CD4-positive, alpha-beta T cell treated with Interleukin-4 for 4 hours (primary cell): ENCODE measurements around the gene DLG2.

Source experiments
- DNase-seq: peaks from one replicate; pipeline ENCODE4 v3.0.0-alpha.2; 2020

The DLG2 gene

DNA sequence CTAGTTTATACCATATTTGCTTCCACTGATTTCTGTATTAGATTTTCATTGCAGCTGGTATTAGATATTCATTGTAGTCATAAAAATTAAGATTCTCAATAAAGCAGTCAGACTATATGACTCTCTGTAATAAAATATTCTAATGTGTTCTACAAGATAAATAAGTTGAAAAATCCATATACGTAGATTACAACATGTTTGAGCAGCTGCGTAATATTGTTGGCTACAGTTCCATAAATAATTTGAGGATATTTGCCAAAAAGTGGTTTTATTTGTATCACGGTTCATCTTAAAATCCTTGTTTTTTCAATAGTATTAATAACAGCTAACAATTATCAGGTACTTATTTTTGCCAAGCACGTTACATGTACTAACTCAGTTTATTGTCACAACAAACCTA is 1672.4 kb downstream of the DLG2 start:
- DNase-seq: no peak

GRCh38 chr11:83951521-83951920 is 1675.6 kb downstream of the DLG2 start:
- DNase-seq: no peak

DNA sequence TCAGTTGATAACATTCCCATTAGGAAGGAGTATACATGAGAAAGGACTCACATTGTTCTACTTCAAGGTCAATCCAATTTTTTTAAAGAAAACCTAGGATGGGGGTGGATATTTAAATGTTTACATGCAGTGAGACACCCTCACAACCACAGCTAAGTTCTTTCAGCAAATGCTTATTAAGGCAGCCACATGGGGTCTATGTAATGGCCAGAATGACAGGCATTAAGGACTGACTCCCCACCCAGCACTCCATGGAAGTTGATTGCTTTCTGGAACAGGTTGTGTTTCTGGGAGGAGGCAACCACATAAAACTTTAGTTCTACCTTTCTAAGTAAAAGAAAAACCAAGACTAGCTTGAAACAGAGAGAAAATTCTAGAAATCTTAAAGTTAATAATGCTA is 1678.9 kb downstream of the DLG2 start:
- DNase-seq: no peak

- DNase-seq: no peak
Measured at GRCh38 chr11:83945976-83946375, 1681.2 kb downstream of the DLG2 start.

DNA sequence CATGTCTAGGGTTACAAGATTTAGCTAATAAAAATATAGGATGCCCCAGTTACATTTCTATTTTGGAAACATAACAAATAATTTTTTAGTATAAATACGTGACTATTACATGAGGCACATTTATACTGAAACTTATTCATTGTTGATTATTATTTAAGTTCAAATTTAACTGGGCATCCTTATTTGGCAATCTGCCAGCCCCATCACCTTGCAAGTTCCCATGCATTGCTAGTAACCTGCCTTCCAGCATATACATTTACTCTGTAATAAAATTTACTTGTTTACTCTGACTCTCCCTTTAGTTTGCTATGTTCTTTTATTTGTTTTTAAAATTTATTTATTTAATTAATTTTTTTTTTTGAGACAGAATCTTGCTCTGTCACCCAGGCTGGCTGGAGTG is 1686.1 kb downstream of the DLG2 start:
- no peak for DNase-seq

- no peak for DNase-seq
Measured at GRCh38 chr11:83938148-83938547, 1689.0 kb downstream of the DLG2 start.

GRCh38 chr11:83933008-83933407 is 1694.1 kb downstream of the DLG2 start:
- DNase-seq: no peak

GRCh38 chr11:83927422-83927821 is 1699.7 kb downstream of the DLG2 start:
- no peak for DNase-seq

GRCh38 chr11:83924795-83925542 is 1702.2 kb downstream of the DLG2 start:
- DNase-seq: no peak

- DNase-seq: no peak
Measured at GRCh38 chr11:83923961-83924360, 1703.2 kb downstream of the DLG2 start.

DNA sequence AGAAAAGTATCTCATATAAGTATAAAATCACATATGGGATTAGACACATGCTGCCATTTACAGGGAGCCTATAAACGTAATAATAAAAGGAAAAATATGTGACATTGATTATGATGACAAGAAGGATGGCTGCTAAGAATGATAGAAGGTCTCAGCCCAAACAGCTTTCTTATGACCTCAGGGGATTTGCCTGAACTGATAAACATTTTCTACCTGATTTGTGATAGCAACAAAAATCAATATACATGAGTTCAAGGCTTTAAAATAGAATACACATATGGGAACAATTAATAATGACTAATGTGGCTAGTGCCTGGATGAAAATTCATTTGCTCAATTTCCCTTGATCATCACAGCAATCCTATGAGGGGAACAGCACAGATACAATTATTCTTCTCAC is 1704.2 kb downstream of the DLG2 start:
- no peak for DNase-seq

DNA sequence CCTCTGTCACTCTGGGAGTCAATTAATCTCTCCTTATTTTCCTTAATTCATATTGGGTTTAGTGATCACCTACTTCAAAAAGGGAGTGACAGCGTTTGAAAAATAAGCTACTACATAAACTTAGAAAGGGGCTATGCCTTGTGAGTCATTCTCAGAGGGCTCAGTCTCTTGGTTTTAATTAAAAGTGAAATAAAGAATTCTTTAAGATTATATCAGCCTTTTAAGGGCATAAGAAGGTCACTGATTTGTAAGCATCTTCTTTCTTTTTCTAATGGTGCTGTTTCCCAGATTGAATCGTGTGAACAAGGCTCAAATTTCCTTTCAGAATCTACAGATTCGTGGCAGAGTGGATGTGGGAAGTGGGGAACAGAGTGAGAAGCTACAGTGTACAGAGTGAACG is 1704.8 kb downstream of the DLG2 start:
- DNase-seq: no peak

DNA sequence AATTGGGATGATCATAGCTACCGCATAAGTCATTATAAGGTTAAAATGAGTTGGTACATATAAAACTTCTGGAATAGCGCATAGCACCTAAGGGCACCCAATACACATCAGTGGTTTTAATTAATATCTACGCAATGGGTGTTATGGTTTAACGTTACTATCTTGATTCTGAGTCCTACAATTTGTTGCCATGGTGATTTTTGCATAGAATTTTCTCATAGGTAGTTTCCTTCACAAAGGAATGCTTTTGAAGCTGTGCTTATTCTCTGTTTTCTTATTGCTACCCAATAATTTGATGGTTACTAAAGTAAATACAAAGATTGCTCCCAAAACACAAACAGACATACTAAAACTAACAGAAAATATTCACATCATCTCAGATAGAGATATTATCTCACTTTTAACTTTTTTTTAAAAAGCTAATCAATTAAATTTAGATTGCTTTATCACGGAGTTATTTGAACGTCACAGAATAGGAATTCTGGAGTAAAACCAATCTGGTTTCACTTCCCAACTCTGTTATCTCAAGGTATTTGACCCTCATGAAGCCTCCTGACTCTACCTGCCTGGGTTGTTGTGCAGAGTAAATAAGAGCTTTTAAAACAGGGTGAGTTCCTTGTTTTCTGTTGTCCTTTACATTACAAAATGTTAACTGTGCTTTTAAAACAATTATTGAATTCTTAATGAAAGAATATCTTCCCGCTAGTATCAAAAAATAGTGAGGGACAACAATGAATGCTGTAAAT is 1705.5 kb downstream of the DLG2 start:
- DNase-seq: no peak

DNA sequence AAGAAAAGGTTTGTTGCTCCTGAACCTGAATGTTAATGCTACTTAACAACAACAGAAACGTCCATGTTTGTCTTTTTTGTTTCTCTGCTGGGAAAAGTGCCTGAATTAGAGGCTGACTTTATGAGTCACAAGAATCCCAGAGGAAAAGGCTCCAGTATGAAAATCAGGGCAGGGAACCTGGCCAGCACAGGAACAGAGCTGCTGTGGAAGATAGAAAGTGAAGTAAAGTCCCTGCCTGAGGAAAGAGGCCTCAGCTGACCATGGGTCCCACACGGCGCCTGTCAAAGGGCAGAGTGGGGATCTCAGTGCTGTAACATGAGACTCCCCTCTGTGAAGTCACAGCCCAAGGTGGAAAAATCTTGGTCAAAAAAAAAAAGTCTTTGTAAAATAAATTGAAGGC is 1708.7 kb downstream of the DLG2 start:
- no peak for DNase-seq

- no peak for DNase-seq
Measured at GRCh38 chr11:83914995-83915394, 1712.1 kb downstream of the DLG2 start.

DNA sequence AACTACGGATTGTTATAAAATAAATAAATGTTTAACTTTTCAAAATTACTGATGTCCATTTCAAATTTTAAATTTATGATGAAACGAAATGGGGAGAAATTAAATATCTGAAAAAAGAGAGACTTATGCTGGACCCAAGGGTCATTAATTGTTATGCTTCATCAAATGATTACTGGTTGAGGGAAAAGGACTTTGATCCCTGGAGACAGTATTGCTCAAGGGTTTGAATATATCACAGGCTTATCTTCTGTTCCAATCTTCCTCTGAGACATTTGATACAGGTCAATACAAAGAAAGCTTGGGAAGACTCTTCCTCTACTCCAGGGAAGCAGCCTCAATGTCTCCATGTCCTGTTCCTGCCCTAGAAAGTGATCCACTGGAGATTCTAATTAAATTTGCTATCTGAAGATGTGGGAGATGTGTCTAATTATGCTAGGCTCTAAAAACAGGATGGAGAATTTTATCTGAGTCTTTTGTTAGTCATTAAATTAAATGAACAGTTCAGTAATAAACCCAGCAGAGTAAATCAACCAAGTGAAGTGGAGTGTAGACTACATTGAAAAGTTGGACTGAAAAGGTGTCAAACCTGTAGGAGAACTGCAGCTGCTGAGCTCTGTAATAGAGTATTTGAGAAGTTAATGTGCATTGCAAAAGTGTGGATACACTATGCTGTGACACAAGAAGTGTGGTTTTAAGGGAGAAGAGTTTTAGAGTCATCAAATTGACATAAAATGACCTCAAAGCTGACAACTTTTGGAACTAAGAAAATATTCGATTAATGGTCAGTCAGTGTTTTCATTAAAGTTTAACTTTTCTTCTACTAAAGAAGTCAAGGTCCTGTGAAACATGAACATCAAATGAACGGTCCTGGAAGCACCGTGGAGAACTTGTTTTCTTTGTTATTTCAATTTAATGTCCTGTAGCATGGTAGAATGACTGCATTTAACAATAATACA is 1717.3 kb downstream of the DLG2 start:
- DNase-seq: no peak

GRCh38 chr11:83908298-83908856 is 1718.8 kb downstream of the DLG2 start:
- no peak for DNase-seq

DNA sequence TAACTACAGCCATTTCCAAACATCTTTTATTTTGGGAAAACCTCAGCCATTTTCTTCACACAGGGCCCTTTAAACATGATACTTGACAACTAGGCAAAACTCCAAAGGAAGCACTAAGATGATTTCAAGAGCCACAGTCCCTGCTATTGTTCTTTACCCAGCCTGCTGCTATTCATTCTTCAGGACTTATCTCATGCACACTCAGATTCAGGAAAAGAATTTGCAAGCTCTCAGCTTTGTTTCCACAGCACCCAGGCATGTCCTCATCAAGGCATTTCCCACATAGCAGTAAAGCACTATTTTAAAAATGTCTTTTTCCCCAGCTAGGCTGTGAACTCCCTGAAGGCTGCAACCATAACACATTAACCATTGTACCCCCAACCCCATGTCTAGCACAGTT is 1731.6 kb downstream of the DLG2 start:
- DNase-seq: no peak

DNA sequence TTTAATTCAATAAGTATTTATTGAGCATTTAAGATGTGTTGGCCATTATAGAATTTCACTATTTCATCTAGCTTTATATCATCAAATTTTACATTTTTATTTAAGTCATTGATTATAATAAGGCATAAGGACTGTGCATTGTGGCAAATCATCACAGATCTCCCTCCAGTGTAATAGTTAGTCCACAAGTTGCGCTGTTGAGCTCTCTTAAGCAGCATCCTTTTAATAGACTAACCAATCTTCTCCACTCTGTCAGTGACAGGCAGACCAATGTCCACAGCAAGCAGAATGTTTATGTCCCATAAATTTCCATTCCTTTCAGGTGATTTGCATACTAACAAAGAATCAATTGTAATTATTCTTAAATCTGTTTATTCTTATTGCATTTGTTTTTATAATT is 1745.7 kb downstream of the DLG2 start:
- DNase-seq: no peak

- DNase-seq: no peak
Measured at GRCh38 chr11:83871054-83871453, 1756.1 kb downstream of the DLG2 start.

GRCh38 chr11:83866655-83867054 is 1760.5 kb downstream of the DLG2 start:
- DNase-seq: no peak

GRCh38 chr11:83865636-83866461 is 1761.3 kb downstream of the DLG2 start:
- DNase-seq: no peak
